Naive thymus-derived CD4-positive, alpha-beta T cell (primary cell): ENCODE data around the gene KRTAP1-5. TPM values are rescaled to one million over a fixed set of nuclear protein-coding genes. Genes with fewer than 3 reads are reported as not detected.
"Not testable (repeated sequence)": the region's sequence is repeated elsewhere in the genome, so short reads cannot be mapped to it uniquely, and the experiment has no call there.

ENCODE experiments used
- ATAC-seq: fragments of 150-1000 bp; cut with Tn5 transposase; 2 replicates; pipeline ENCODE4 v1.10.0; 2021; ENCODE audit warnings: mild to moderate bottlenecking, moderate library complexity
- CTCF ChIA-PET: fragments of 350-600 bp; sonication (Branson Sonifier 250); formaldehyde crosslinking; loops from one replicate; lab custom pipeline; 2021; ENCODE audit warnings: antibody characterized with exemption; lab: Charles Lee
- POLR2A ChIA-PET: fragments of 350-600 bp; sonication (Branson Sonifier 250); formaldehyde crosslinking; loops from one replicate; lab custom pipeline; 2021; ENCODE audit warnings: antibody characterized with exemption, inconsistent platforms; lab: Charles Lee
- DNase-seq, 9 donors: peaks; one replicate each; pipeline versions ENCODE4 v3.0.0 to v3.0.0-alpha.2; 2020 to 2022; ENCODE audit warnings: mixed read lengths in 1 of 9
- H3K27ac ChIP-seq: one replicate; pipeline ENCODE4 v1.7.0; 2013; ENCODE audit warnings: mild to moderate bottlenecking, low read depth, low read length, moderate library complexity
- H3K27me3 ChIP-seq, 2 donors: one replicate each; pipeline ENCODE4 v1.7.0; 2013; ENCODE audit warnings: low read length in 2 of 2, mild to moderate bottlenecking in 2 of 2, moderate library complexity in 2 of 2; ENCODE audit not compliant: control insufficient read depth in 2 of 2, insufficient read depth in 2 of 2
- H3K36me3 ChIP-seq, 3 experiments: 1 replicate in 2 of 3; 2 replicates in 1 of 3; pipeline ENCODE4 v1.7.0; 2013; ENCODE audit warnings: low read length in 3 of 3, mild to moderate bottlenecking in 3 of 3, moderate library complexity in 1 of 3; ENCODE audit not compliant: insufficient read depth in 3 of 3, control insufficient read depth in 2 of 3
- H3K4me1 ChIP-seq, 2 donors: one replicate each; pipeline ENCODE4 v1.7.0; 2013; ENCODE audit warnings: low read length in 2 of 2, mild to moderate bottlenecking in 2 of 2, moderate library complexity in 1 of 2; ENCODE audit not compliant: control insufficient read depth in 2 of 2, insufficient read depth in 2 of 2
- H3K4me3 ChIP-seq: 2 replicates; pipeline ENCODE4 v1.7.0; 2013; ENCODE audit warnings: mild to moderate bottlenecking, low read length
- H3K9me3 ChIP-seq, 3 experiments: 1 replicate in 2 of 3; 2 replicates in 1 of 3; pipeline ENCODE4 v1.7.0; 2013; ENCODE audit warnings: low read length in 3 of 3; ENCODE audit not compliant: control insufficient read depth in 2 of 3
- H3K27ac Mint-ChIP-seq, 9 donors: one replicate each; pipeline ENCODE4 v1.8.0; 2020 to 2022; ENCODE audit warnings: mixed read lengths in 9 of 9, mild to moderate bottlenecking in 8 of 9, moderate library complexity in 5 of 9, inconsistent platforms in 2 of 9
- H3K27me3 Mint-ChIP-seq, 5 donors: one replicate each; pipeline ENCODE4 v1.8.0; 2021 to 2022; ENCODE audit warnings: mixed read lengths in 5 of 5, mild to moderate bottlenecking in 1 of 5
- H3K36me3 Mint-ChIP-seq, 5 donors: one replicate each; pipeline ENCODE4 v1.8.0; 2020 to 2022; ENCODE audit warnings: mixed read lengths in 5 of 5, mild to moderate bottlenecking in 3 of 5, inconsistent platforms in 1 of 5
- H3K4me1 Mint-ChIP-seq, 7 donors: one replicate each; pipeline ENCODE4 v1.8.0; 2020 to 2022; ENCODE audit warnings: mixed read lengths in 7 of 7, mild to moderate bottlenecking in 3 of 7, inconsistent platforms in 1 of 7
- H3K4me3 Mint-ChIP-seq, 10 donors: one replicate each; pipeline ENCODE4 v1.8.0; 2020 to 2022; ENCODE audit warnings: mild to moderate bottlenecking in 10 of 10, mixed read lengths in 10 of 10, moderate library complexity in 6 of 10, inconsistent platforms in 2 of 10
- H3K9me3 Mint-ChIP-seq, 11 donors: one replicate each; pipeline ENCODE4 v1.8.0; 2020 to 2022; ENCODE audit warnings: mixed read lengths in 11 of 11, mild to moderate bottlenecking in 4 of 11, inconsistent platforms in 1 of 11, moderate library complexity in 1 of 11
- intact Hi-C, 2 donors: fragments of 100-400 bp; cut with micrococcal nuclease; formaldehyde crosslinking; loops; one replicate each; pipeline ENCODE4 v1.15.1; 2023
- polyA plus RNA-seq, 2 donors: library from polyadenylated mRNA; unstranded; fragments of 300-500 nt; fragmentation: Illumina TruSeq; gene quantifications; one replicate each; pipeline ENCODE4 v1.2.3, GENCODE V29; 2021
- total RNA-seq, 6 experiments: library from RNA in 5 of 6; stranded (reverse) in 5 of 6; gene quantifications; 1 replicate in 5 of 6; 2 replicates in 1 of 6; pipeline ENCODE4 v1.2.3 and lab custom pipeline; 2021 to 2026

KRTAP1-5 gene
- total and polyA plus RNA-seq, 7 experiments from 2014 or later: not detected

DNA sequence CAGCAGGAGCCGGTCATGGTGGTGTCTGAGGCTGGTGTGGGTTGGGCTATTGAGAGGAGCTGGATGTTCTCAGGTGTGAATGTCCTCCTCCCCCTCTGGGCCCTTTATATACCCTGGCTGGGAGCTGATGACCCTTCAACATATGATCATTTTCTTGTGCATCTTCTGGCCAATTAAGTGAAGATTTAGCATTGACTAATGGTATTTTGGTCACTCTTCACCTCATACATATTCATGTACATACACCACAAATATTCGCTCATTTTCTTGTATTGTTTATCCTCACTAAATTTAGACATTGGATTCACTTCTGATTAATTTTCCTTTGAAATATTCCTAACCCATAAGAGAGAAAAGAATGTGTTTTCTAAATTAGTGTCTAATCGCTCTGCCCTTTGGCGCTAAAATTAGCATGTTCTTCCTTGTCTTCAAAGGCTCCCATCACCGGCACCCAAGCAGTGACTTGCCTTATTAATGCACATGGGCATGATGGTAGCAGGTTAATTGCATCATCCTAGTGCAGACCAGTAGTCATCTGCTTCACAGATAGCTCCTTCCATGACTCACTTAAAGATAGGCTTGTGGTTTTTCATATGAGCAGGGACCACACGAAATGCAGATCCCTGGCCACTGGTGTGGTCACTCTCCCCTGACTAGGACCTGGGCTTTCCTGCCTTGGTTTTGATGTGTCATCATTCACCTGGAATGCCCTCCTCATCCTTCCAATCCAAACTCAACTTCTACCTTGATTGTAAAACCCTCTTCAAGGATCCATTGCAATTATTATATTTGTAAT lies 39.0 kb upstream of the KRTAP1-5 start, which contains the start of gene KRTAP2-4:
Gene KRTAP2-4, minus strand, starts transcription at position 51 of the 796 bp plus-strand sequence. Its CDS starts 34 bp downstream, at position 17.
- Histone ChIP-seq H3K4me3 (no peak within 1 kb of the TSS), H3K27ac (no peak within 1 kb of the TSS), H3K27me3 (no peaks in the 10 kb centered on the region), H3K4me1 (no peaks in the 10 kb centered on the region), H3K36me3 (no peaks in the 10 kb centered on the region), H3K9me3 (no peaks in the 10 kb centered on the region)
- H3K36me3 Mint-ChIP-seq: no peaks in the 10 kb centered on the region
- ChIA-PET POLR2A (no interaction called here), CTCF (no interaction called here)
- intact Hi-C loops: no loop called here
- no peak within 1 kb of the TSS for H3K4me3 Mint-ChIP-seq
- no peaks in the 10 kb centered on the region for H3K9me3 Mint-ChIP-seq
- peaks cover 0 to 3% (median 0%) of the 10 kb centered on the region in 7 donors for H3K4me1 Mint-ChIP-seq
- DNase-seq: no peak
- H3K27me3 Mint-ChIP-seq: peaks cover 1 to 25% (median 9%) of the 10 kb centered on the region in 5 donors
- H3K27ac Mint-ChIP-seq: no peak within 1 kb of the TSS
- ATAC-seq: no peak

DNA sequence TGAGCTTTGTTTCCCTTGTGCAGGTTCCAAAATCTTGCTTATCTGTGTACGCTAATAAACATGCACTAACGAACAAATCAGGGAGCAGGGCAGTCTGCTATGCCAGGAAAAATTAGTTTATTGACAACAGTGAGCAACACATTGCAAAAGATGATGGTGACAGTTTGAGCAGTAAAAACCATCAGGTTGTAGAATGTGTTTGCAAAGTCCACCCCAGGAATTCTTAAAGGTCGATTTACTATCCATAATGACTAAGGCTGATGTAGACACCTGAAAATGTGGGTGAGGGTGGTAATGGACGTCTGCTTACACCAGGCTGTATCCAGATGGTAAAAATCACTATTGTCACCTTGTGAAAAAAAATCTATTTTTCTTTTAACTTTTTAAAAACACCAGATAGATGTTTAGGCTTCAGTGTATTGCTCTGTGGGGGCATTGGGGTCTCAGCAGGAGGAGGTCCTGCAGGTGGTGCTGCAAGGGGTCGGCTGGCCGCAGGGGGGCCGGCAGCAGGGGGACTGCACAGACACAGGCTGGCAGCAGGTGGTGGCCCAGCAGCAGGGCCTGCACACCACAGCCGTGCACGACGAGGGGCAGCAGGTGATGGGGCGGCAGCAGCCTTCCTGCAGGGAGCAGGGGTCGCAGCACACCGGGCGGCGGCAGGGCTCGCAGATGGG lies 38.1 kb upstream of the KRTAP1-5 start:
- H3K36me3 Mint-ChIP-seq, intact Hi-C loops, H3K4me3 Mint-ChIP-seq, H3K36me3 ChIP-seq, H3K4me3 ChIP-seq, H3K27ac Mint-ChIP-seq, H3K27me3 ChIP-seq, H3K4me1 Mint-ChIP-seq, H3K9me3 Mint-ChIP-seq, H3K4me1 ChIP-seq, ATAC-seq, POLR2A ChIA-PET, DNase-seq, H3K27ac ChIP-seq, CTCF ChIA-PET, H3K9me3 ChIP-seq: not testable (repeated sequence)
- H3K27me3 Mint-ChIP-seq: peaks cover 10 to 34% (median 17%) of the 10 kb centered on the region in 5 donors

DNA sequence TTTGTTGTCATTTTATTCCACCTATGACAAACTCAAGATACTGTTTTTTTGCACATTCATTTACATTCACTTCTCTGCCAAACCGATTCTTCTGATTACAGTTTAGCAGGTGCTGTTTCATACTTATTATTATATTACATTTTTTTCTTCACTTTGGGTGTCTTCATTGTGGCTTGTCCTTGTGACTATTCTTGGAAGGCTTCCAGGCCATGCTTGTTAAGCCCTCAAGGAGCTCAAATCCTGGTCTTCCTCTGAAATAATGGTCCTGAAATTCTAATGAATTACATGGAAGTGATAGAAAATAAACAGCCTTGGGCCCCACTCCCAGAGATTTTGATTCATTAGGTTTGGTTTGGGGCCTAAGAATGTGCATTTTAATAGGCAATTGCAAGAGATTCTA lies 37.3 kb upstream of the KRTAP1-5 start:
- DNase-seq: no peak
- intact Hi-C loops: no loop called here
- Mint-ChIP-seq H3K4me3 (no peak overlapping the region), H3K27ac (no peak overlapping the region), H3K9me3 (no peaks in the 10 kb centered on the region), H3K4me1 (peaks cover 0 to 3% (median 0%) of the 10 kb centered on the region in 7 donors), H3K36me3 (no peaks in the 10 kb centered on the region), H3K27me3 (peaks cover 15 to 40% (median 23%) of the 10 kb centered on the region in 5 donors)
- ChIA-PET CTCF (no interaction called here), POLR2A (no interaction called here)
- H3K27ac ChIP-seq: no peak overlapping the region
- H3K27me3 ChIP-seq: no peaks in the 10 kb centered on the region
- H3K9me3 ChIP-seq: no peaks in the 10 kb centered on the region
- H3K4me3 ChIP-seq: no peak overlapping the region
- no peak for ATAC-seq
- no peaks in the 10 kb centered on the region for H3K4me1 ChIP-seq
- no peaks in the 10 kb centered on the region for H3K36me3 ChIP-seq

DNA sequence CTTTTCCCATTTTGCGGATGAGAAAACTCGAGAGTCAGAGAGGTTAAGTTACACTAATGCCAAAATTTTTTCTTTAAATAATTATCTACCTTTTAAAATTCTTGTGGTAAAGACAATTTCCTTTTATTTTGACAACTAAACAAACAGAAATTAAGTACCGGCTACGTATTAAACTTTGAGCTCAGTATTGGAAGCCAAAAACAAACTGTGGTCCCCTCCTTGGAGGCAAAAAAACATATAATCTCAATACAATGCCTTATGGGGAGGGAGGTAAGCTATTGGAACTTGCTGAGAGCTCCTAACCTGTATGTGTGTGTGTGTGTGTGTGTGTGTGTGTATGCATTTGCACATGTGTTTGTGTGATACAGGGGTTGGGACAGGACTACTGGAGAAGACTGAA lies 36.4 kb upstream of the KRTAP1-5 start:
- no peak overlapping the region for H3K27ac Mint-ChIP-seq

DNA sequence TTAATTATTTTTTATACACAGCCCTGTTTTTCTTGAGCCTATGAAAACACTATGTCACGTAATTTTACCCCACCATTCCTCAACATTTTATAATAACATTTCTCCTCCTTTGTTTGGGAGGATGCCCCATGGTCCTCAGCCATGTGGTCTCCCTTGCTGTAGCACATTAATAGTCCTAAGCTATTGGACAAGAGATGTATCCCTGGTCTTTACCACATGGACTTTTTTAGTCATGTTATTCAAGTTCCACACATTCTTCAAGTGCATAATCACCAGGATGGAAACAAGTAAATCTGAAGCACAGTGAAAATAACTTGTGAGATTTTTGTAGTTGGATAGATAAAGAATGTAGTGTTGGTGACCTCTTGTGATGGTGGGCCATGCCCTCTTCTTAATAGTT lies 35.0 kb upstream of the KRTAP1-5 start:
- intact Hi-C loops: no loop called here
- H3K4me1 Mint-ChIP-seq: no peaks in the 10 kb centered on the region
- DNase-seq: no peak

More for the DNA sequence above, 36.4 kb upstream of the KRTAP1-5 start:
- Mint-ChIP-seq H3K36me3 (no peaks in the 10 kb centered on the region), H3K4me1 (peaks cover 0 to 1% (median 0%) of the 10 kb centered on the region in 7 donors), H3K9me3 (no peaks in the 10 kb centered on the region), H3K27me3 (peaks cover 24 to 48% (median 32%) of the 10 kb centered on the region in 5 donors), H3K4me3 (no peak overlapping the region)
- ChIA-PET POLR2A (no interaction called here), CTCF (no interaction called here)
- no peak for ATAC-seq
- Histone ChIP-seq H3K36me3 (no peaks in the 10 kb centered on the region), H3K27me3 (no peaks in the 10 kb centered on the region), H3K4me1 (no peaks in the 10 kb centered on the region), H3K9me3 (no peaks in the 10 kb centered on the region), H3K27ac (no peak overlapping the region), H3K4me3 (no peak overlapping the region)
- intact Hi-C loops: no loop called here
- no peak for DNase-seq

DNA sequence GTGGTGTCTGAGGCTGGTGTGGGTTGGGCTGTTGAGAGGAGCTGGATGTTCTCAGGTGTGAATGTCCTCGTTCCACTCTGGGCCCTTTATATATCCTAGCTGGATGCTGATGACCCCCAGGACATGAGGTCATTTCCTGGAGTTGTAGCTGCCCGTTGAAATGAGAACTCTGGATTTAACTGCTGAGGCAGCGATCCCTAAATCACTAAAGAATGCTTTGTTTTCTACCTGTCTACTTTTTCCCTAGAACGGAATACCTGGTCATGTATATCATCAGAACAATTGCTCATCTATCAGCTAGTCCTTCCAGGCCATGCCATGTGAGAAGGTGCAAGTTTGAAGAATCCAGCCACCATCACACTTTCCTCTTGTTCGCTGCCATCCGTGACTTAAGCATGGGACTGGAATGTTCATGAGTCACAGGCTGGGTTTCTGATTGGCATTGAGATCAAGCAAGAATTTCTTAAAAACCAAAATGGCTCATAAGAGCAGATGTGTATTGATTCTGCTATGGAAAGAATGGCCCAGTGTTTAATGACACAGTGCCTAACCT lies 33.1 kb upstream of the KRTAP1-5 start, which contains the start of gene KRTAP2-3:
Gene KRTAP2-3, minus strand, starts transcription at position 63 of the 553 bp plus-strand sequence. CDS start 64 bp downstream, outside the sequence.
- ATAC-seq: no peak
- Mint-ChIP-seq H3K9me3 (peaks cover 0 to 8% (median 0%) of the 10 kb centered on the region in 11 donors), H3K36me3 (peaks cover 0 to 3% (median 0%) of the 10 kb centered on the region in 5 donors), H3K27ac (no peak within 1 kb of the TSS), H3K4me3 (no peak within 1 kb of the TSS), H3K27me3 (peaks cover 26 to 62% (median 42%) of the 10 kb centered on the region in 5 donors), H3K4me1 (no peaks in the 10 kb centered on the region)
- Histone ChIP-seq H3K9me3 (no peaks in the 10 kb centered on the region), H3K4me3 (no peak within 1 kb of the TSS), H3K36me3 (no peaks in the 10 kb centered on the region), H3K27me3 (no peaks in the 10 kb centered on the region), H3K27ac (no peak within 1 kb of the TSS), H3K4me1 (no peaks in the 10 kb centered on the region)
- intact Hi-C loops: no loop called here
- CTCF ChIA-PET: no interaction called here
- no peak for DNase-seq
- POLR2A ChIA-PET: no interaction called here

More for the DNA sequence above, 35.0 kb upstream of the KRTAP1-5 start:
- no peak for ATAC-seq
- H3K27ac ChIP-seq: no peak overlapping the region
- Mint-ChIP-seq H3K4me3 (no peak overlapping the region), H3K9me3 (peaks cover 0 to 8% (median 0%) of the 10 kb centered on the region in 11 donors), H3K27me3 (peaks cover 26 to 59% (median 35%) of the 10 kb centered on the region in 5 donors), H3K36me3 (peaks cover 0 to 3% (median 0%) of the 10 kb centered on the region in 5 donors), H3K27ac (no peak overlapping the region)
- H3K4me1 ChIP-seq: no peaks in the 10 kb centered on the region
- no peaks in the 10 kb centered on the region for H3K9me3 ChIP-seq
- H3K36me3 ChIP-seq: no peaks in the 10 kb centered on the region
- no peak overlapping the region for H3K4me3 ChIP-seq
- no peaks in the 10 kb centered on the region for H3K27me3 ChIP-seq
- ChIA-PET CTCF (no interaction called here), POLR2A (interaction anchor here (0.6 kb wide), 1 partner anchor 446 kb away, joined by 3 read pairs; no protein-coding TSS in a partner anchor)
